K562 (cell line): ENCODE data around the gene SLC40A1.

Source experiments
- CHD2 ChIP-seq: IDR thresholded peaks from 2 replicates; pipeline ENCODE4 v1.6.1; 2011; ENCODE audit warnings: low read depth, low read length
- EZH2 ChIP-seq: IDR thresholded peaks from 2 replicates; pipeline ENCODE4 v1.6.1; 2012; ENCODE audit warnings: low read depth, mild to moderate bottlenecking, inconsistent platforms, low read length, borderline replicate concordance
- SIX5 ChIP-seq, 2 experiments: IDR thresholded peaks; 2 replicates each; pipeline ENCODE4 v1.6.1; 2011; ENCODE audit warnings: low read length in 2 of 2, borderline replicate concordance in 1 of 2, low read depth in 1 of 2, mild to moderate bottlenecking in 1 of 2, moderate library complexity in 1 of 2; ENCODE audit not compliant: insufficient read depth in 1 of 2
- TFAM ChIP-seq: fragments of 250-450 bp; sonication (Bioruptor Pico); conservative IDR thresholded peaks from 2 replicates; pipeline ENCODE4 v1.5.0; 2021; ENCODE audit warnings: mild to moderate bottlenecking, moderate library complexity
- TF ChIP-seq, protein P1 (sequence below), 3 experiments: IDR thresholded peaks in 2 of 3; conservative IDR thresholded peaks in 1 of 3; 2 replicates each; pipeline ENCODE4 v1.5.1; 2011 to 2012; ENCODE audit warnings: low read length in 3 of 3, mild to moderate bottlenecking in 3 of 3, control low read depth in 2 of 3, improper control_type of control experiment in 1 of 3, inconsistent platforms in 1 of 3, low read depth in 1 of 3, mixed read lengths in 1 of 3, moderate library complexity in 1 of 3; ENCODE audit not compliant: insufficient read depth in 2 of 3

DNA sequence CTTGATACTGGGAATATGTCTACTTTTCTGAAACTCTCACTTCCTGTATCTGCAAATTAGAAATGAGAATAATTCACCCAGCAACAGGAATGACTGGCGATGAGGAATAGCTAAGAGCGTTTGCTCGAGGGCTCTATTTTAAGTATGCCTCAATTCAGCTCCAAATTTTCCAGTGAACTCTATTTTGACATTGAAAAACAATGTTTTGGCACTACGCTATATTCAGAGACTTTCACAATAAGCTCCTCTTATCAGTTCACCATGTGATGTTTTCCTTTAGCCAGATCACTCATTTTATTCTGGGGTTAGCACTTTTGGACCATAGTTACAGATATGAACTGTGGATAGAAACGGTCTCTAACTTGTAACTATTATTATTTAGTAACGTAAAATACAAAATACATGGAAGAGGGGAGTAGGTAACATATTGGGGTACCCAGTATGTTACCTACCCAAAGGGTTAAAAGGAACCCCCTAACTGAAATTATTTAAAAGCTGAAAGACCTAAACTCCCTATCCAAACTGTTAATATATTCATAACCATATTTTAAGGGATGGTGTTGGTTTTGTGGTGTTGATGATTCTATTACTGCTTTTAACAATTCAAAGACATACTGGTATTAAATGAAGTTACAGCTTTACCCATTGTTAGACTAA, 28.1 kb downstream of the SLC40A1 start:
- TF ChIP-seq, protein P1, sequence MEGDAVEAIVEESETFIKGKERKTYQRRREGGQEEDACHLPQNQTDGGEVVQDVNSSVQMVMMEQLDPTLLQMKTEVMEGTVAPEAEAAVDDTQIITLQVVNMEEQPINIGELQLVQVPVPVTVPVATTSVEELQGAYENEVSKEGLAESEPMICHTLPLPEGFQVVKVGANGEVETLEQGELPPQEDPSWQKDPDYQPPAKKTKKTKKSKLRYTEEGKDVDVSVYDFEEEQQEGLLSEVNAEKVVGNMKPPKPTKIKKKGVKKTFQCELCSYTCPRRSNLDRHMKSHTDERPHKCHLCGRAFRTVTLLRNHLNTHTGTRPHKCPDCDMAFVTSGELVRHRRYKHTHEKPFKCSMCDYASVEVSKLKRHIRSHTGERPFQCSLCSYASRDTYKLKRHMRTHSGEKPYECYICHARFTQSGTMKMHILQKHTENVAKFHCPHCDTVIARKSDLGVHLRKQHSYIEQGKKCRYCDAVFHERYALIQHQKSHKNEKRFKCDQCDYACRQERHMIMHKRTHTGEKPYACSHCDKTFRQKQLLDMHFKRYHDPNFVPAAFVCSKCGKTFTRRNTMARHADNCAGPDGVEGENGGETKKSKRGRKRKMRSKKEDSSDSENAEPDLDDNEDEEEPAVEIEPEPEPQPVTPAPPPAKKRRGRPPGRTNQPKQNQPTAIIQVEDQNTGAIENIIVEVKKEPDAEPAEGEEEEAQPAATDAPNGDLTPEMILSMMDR (IDR thresholded peaks at IDR 0.05 in 2 of 3, conservative IDR thresholded peaks at IDR 0.05 in 1 of 3; ENCODE audit: insufficient read depth in 2 of 3, low read depth in 1 of 3, low read length in 3 of 3): no peak
- TF ChIP-seq TFAM (CRISPR knock-in tag): no peak
- no peak for TF ChIP-seq EZH2
- no peak for TF ChIP-seq SIX5 (IDR thresholded peaks at IDR 0.05; ENCODE audit: borderline replicate concordance in 1 of 2, insufficient read depth in 1 of 2, low read depth in 1 of 2, low read length in 2 of 2)
- no peak for TF ChIP-seq CHD2
